Stimulated activated CD8-positive, alpha-beta memory T cell treated with anti-CD3 and anti-CD28 coated beads, Interleukin-4, amount 100 ng/mL, for 24 hours (primary cell): ENCODE data around the gene CRYAB.
"Not testable (repeated sequence)": the region's sequence is repeated elsewhere in the genome, so short reads cannot be mapped to it uniquely, and the experiment has no call there.

ENCODE experiments used
- DNase-seq: peaks from one replicate; pipeline ENCODE4 v3.0.0-alpha.2; 2020; ENCODE audit warnings: low read depth

Gene CRYAB

DNA sequence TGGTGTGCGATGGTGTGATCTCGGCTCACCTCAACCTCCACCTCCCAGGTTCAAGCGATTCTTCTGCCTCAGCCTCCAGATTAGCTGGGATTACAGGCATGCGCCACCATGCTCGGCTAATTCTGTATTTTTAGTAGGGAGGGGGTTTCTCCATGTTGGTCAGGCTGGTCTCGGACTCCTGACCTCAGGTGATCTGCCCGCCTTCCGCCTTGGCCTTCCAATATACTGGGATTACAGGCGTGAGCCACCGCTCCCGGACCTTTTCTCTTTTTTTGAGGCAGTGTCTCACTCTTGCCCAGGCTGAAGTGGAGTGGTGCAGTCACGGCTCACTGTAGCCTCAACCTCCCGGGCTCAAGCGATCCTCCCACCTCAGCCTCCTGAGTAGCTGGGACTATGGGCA lies 21.6 kb upstream of the CRYAB start:
- not testable (repeated sequence) for DNase-seq

DNA sequence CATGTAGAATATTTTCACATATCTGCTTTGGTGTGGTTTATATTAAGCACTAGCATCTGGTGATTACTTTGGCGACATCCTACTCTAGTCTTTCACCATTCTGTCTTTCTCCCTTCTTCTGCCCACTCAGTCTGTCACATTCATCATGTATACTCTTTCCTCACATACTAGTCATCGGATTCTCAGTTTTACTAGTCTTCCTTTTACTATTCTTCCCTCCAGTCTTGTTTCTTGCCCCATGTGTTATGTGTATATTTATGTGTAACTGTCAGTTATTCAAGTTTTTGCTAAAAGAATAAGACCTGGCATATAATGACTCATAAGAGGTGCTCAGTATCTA lies 21.0 kb upstream of the CRYAB start:
- DNase-seq = no peak

DNA sequence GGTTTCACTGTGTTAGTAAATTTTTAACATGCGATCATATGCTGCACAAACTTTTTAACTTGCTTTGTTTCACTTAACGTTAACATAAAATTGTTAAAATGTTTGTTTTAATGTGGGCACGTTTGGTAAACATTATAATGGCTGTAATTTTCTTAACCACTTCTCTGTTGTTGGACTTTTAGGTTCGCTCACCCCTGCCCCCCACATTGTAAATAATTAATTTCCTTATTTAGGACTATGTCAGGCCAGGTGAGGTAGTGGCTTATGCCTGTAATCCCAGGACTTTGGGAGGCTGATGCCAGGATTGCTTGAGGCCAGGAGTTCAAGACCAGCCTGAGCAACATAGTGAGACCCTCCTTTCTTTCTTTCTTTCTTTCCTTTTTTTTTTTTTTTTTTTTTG lies 18.9 kb upstream of the CRYAB start:
- no peak for DNase-seq

DNA sequence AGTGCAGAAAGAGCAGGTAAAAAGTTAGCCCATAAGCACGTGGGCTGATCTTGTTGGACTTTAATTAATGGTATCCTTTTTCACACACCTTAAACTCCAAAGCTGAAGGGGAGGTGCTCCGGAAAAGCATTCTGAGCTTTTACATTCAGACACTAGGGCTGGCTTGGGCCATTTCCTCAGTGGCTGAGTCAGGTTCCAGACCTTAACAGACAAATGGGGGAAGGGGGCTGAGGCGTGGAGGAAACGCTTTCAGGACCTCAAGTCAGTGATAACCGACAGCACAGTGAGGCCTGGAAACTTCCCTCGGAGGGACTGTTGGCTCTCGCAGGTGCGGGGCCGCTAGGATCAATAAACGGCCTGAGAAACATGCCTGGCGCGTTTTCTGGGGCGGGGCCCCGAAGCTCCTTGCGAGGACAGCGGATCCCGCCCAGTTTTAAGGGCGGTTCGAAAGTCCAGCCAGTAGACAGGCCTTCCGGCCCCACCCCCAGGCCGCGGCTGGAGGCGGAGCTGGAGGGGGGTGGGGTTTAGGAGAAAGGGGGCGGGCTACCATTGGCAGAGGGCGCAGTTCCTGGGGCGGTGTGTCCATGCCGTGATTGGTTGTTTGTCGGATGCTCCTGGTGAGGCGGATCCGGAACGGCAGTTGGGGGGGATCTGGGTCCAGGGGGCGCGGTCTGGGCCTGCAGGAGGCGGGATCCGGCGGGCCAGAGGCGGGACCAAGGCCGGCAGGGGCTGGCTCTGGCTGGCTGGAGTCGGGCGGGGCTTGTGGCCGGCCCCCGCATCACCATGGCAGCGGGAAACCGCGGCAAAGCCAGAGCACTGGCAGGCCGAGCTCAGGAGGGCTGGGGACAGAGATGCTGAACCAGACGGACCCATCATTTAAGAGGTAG lies 15.2 kb upstream of the CRYAB start:
- DNase-seq = peak; percentile 91

DNA sequence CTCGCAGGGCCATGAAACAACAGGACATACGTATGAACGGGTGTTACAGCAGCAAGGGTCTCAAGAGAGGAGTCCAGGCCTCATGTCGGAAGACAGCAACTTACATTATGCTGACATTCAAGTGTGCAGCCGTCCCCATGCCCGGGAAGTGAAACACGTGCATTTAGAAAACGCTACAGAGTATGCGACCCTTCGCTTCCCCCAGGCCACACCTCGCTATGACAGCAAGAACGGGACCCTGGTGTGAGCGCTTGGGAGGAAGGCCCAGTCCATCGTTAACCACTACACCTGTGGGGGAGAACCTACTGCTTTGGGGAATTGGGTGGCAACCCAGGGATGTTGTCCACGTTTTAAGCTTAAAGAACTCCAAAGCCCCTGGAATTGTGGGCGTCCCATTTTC lies 14.4 kb upstream of the CRYAB start:
- DNase-seq = no peak

DNA sequence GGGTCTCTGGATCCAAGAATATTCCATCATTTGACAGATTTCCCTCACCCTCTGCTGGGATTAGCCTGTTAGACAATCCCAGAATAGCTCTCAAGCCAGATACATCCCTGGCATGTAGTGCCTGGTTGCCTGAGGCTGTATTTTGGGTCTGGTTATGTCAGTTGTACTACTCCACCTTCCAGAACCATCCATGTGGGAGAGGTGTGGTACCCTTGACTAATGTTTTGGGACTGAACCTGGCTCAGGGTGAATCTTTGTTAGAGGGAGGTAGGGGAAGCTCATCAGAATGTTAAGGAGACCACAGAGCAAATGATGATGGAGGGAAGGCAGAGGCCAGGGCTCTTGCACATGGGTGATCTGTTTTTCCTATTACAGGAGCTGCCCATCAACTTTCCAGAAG lies 12.4 kb upstream of the CRYAB start:
- DNase-seq = no peak

DNA sequence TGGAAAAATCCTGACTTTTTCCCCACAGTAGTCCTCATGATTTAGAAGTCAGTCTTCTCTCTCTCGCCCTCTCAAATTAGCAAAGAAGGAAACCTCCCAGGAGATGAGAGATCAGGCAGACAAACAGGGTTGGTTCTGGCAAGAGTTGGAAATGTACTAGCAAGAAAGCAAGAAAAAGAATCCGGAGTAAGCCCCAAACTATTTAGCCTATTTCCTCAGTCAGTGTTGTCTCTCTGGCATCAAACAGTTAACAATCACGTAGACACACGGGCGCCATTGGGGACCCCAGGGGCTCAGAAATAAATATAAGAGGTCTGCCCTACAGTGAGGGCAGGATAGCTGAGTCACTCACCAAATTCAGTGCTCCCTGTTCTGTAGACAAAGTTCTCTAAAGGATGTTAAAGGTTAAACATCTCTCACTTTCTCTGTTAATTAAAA lies 11.8 kb upstream of the CRYAB start:
- DNase-seq = no peak

DNA sequence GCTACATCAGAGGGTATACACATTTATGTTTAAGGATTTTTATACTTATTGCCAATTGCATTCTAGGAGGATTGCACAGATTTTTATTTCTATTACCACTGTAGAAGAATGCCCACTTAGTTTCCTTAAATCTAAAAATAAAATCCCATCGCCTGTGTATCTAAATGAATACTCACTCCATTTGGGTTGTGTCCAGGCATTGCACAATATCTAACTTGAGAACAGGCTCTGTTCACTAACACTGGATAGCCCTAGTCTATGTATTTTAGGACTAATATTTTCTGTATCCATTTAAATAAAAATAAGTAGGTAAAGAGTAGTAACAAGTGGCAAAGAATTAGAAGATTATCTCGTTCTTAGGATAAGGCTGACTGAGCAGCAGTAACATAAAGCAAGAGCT lies 11.2 kb upstream of the CRYAB start:
- no peak for DNase-seq

DNA sequence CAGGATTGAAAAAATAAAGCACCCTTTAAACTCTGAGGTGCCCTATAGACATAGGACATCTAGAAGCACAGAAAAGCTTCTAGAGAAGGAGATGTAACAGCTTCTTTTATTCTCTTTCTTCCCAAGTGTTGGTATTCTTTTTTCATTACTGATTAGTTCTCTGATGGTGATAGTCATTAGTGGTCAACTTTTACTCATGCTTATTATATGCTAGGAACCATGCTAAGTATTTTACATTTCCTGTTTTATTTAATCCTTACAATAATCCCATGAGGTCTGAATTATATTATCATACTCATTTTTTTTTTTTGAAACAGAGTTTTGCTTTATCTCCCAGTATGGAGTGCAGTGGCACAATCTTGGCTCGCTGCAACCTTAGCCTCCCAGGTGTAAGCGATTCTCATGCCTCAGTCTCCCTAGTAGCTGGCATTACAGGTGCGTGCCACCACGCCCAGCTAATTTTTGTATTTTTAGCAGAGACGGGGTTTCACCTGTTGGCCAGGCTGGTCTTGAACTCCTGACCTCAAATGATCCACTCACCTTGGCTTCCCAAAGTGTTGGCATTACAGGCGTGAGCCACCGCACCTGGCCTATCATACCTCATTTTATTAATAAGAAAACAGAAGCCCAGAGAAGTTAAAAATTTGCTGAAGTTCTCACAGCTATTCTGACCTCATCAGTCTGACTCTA lies 10.1 kb upstream of the CRYAB start:
- no peak for DNase-seq

DNA sequence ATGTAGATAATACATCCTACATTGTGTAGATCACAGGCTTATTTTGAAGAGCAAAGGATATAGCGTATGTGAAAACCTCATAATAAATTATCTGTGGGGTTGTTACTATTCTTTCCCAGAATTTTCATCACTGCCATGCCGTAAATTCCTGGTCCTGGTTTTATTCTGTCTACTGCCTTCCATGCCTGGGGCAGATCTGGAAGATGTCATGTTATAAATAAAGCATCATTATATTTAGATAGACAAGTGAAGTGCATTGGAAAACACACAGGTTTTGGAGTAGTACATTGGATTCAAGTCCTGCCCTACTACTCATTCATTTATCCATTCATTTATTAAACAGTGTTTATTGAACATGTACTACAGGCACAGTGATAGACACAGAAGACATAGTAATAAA lies 9.3 kb upstream of the CRYAB start:
- no peak for DNase-seq

DNA sequence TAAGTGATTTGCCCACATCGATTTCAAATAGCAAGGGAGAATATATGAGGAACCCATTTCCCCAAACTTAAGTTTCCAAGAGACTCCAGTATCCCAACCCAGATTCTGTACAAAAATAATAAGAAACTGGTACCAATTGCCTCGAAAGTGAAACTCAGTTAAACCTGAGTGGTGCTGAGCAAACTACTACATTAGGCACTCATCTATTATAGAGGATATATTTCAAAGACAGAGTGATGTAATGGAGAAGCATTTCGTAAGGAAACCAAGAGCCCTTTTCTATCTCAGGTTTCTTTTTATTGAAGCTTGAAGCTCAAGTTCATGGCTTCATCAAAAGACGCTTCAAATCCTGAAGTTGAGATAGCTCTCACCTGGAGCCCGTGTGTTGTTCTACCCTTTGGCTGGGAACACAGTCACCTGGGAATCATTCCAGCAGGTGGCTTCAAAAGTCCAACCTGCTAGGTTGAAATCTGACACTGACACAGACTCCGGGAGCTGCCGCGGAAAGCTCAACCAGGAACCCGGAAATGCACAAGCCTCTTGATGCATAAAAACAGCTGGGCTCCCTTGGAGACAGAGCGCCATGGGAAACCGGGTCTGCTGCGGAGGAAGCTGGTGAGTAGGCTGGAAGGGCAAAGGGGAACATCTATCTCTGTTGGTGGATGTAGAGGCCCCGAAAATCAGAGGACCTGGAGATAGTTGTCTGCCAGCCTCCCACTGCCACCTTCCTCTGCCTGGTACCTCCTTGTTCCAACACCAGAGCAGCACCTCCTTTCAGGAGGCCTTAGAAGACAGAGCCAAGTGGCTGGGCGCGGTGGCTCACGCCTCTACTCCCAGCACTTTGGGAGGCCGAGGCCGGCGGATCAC lies 7.1 kb upstream of the CRYAB start, which contains the start of gene C11orf52:
Gene C11orf52, plus strand, starts transcription at position 524 of the 867 bp plus-strand sequence. Its CDS starts 60 bp downstream, at position 584.
- no peak for DNase-seq

DNA sequence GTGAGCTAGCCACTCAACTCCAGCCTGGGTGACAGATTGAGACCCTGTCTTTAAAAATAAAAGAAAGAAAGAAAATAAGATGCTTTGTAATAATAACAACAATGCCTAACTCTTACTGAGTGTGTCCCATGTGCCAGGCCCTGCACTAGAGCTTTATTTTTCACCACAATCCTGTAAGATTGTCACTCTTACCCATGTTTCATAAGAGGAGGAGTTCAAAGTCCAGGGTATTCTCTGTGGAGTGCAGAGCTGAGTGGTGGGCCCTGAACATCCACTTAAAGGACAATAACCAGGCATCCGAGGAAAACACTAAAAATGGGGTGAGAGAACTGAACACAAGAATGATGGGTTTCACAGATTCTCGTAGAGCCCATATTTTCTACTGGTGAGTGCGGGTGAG lies 6.2 kb upstream of the CRYAB start:
- no peak for DNase-seq

DNA sequence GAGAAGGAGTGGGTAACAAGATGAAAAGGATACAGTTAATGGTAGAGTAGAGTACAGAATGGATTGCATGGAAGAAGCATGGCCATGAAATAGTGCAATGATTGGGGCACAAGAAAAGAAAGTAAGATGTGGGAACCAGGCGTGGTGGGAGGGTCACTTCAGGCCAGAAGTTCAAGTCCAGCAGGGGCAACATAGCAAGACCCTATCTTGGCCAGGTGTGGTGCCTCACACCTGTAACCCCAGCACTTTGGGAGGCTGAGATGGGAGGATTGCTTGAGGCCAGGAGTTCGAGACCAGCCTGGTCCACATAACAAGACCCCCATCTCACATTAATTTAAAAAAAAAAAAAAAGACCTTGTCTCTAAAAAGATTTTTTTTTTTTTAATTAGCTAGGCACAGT lies 5.7 kb upstream of the CRYAB start:
- no peak for DNase-seq

DNA sequence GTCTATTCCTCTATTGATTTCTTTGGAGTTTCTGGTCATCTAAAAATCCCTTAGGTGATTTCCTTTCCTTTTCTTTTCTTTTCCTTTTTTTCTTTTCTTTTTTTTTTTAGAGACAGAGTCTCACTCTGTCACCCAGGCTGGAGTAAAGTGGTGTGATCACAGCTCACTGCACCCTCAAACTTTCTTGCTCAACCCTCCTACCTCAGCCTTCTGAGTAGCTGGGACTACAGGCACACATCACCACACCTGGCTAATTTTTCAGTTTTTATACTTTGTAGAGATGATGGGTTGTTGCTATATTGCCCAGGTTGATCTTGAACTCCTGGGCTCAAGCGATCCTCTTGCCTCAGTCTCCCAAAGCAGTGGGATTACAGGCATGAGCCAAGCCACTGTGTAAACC lies 5.2 kb upstream of the CRYAB start:
- no peak for DNase-seq

DNA sequence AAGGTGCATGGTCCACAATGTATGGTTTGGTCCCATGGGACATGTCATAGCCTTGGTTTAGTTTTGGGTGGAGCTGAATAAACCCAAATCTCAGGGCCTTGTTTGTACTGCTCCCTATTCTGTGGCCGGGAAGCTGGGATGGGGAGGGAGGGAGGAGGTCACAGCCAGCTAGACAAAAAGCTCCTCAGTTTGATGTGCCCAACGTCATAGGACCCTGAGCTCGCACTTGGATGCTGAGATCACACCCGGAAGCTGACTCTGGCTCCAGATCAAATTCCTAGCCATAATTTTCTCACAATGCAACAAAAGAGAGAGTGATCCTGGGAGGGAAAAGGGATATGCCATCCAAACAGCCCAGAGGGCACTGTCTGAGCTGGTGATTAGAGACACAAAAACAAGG lies 2.4 kb upstream of the CRYAB start:
- DNase-seq = no peak

DNA sequence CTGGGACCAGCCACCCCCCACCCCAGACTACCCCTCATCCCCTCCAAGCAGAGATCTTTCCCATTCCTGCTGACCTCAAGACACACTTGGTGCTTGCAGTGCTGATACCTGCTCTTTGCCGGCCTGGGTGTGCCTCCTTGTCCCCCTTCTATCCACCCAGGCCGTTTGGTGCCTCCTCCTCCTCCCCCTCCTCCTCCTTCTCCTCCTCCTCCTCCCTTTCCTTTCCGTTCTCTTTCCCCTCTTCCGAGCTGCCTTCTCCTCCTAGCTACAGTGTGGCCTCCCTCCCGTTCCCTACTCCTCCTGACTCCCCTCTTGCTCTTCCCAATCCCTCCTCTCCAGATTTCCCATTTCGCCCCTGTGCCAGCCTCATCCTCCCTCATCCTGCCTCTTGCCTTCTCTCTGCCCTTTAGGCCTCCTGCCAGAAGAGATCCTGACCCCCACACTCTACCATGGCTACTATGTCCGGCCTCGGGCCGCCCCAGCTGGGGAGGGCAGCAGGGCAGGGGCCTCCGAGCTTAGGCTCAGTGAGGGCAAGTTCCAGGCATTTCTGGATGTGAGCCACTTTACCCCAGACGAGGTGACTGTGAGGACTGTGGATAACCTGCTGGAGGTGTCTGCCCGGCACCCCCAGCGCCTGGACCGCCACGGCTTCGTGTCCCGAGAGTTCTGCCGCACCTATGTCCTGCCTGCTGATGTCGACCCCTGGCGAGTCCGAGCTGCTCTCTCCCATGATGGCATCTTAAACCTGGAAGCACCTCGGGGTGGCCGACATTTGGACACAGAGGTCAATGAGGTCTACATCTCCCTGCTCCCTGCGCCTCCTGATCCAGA lies 1.7 kb upstream of the CRYAB start:
- DNase-seq = no peak

DNA sequence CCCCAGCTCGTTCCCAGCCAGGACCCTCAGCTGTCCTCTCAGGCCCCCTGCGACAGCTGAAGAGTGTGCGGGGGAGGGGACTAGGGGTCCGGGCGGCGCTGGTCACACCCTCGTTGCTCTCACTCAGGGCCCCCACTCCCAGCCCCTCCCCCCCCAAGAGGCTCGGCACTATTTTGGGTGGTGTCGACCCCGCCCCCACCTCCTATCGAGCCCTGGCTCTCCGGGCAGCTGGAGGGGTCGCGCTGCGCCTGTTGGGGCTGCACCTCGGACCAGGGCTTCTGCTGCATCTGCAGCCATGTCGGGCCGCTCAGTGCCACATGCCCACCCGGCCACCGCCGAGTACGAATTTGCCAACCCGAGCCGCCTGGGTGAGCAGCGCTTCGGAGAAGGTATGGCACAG lies 965 bp upstream of the CRYAB start, which contains the start of gene HSPB2:
Gene HSPB2, plus strand, starts transcription at position 200 of the 400 bp plus-strand sequence. Its CDS starts 96 bp downstream, at position 296.
- no peak for DNase-seq

DNA sequence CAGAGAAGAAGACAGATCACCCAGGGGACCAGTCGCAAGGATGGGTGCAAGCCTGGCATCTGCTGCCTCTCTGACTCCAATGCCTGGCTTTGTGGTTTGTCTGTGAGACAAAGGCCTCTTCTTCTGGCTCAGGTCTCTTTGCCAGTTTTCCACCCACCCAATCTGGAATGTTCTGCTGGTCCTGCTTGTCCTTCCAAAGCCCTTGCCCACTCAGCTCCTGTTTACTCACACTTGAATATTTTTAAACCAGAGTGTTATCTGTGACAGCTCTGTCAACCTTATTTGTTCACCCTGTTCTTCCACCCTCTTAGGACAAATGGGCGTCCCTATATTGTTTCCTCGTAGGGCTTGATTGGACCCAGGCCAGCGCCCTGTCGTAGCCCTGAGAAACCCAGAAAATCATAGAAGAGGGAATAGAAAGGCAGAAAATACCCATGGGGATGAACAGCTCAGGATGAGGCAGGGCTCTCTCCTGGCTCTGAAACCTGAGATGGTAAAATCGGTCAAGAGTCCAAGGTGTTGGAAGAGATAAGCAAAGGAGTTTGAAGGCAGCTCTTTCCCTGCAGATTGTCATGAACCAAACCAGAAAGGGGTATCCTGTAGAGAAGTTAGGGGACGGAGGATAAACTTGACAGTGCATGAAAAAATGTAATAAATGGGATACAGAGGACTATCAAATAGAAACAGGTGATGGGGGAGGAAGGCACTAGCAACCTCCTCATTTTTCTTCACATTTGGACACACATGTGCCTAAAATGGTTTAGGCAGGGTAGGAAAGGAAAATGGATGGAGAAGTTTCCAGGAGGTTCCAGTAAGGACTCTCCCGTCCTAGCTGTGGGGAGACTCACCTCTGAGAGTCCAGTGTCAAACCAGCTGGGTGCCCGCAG lies 651 bp downstream of the CRYAB start:
- no peak for DNase-seq

DNA sequence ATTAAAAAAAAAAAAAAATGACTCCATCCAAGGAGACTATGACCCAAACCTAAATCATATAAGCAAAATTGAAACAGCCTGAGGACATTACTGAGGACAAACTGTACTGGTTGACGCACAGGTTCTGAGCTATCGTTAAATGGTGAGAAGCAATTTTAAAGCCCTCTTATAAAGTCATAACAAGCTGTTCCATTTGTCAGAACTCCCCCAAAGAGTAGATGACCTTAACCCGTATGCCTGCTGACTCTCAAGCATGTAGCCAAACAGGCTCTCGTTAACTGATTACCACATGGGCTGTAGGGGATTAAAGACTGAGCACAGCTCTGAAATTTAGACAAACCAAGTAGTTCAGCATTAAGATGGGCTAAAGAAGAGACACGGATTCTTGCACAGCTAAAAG lies 2.2 kb downstream of the CRYAB start:
- DNase-seq = no peak

DNA sequence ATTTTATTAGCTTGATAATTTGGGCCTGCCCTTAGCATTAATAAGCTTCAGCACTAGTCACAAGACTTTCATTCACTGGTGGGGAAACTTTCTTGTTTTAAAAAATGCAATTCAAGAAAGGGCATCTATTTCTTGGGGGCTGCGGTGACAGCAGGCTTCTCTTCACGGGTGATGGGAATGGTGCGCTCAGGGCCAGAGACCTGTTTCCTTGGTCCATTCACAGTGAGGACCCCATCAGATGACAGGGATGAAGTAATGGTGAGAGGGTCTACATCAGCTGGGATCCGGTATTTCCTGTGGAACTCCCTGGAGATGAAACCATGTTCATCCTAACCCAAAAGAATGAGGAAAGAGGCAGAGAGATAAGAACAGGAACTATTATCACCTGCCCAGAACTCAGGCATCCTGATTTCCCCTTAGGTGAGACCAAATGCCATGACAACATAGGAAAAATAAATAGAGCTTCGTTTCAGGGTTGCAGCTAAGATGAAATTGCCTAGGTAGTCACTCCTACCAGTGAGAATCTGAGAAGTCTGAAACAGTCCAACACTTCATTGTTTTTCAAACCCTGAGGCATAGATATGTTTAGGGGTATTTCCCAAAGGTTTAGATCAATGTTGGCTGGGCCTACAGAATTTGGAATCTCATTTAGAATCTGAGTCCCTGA lies 2.8 kb downstream of the CRYAB start:
- no peak for DNase-seq
